Islet of Langerhans (tissue), 1 donor: ENCODE data around the gene RDX.
"Not testable (repeated sequence)": the region's sequence is repeated elsewhere in the genome, so short reads cannot be mapped to it uniquely, and the experiment has no call there.

Source experiments
- FAIRE-seq: peaks from one replicate; lab custom pipeline; 2011; peaks lifted over from hg19 to GRCh38; lab: Jason Lieb, UNC

RDX gene

DNA sequence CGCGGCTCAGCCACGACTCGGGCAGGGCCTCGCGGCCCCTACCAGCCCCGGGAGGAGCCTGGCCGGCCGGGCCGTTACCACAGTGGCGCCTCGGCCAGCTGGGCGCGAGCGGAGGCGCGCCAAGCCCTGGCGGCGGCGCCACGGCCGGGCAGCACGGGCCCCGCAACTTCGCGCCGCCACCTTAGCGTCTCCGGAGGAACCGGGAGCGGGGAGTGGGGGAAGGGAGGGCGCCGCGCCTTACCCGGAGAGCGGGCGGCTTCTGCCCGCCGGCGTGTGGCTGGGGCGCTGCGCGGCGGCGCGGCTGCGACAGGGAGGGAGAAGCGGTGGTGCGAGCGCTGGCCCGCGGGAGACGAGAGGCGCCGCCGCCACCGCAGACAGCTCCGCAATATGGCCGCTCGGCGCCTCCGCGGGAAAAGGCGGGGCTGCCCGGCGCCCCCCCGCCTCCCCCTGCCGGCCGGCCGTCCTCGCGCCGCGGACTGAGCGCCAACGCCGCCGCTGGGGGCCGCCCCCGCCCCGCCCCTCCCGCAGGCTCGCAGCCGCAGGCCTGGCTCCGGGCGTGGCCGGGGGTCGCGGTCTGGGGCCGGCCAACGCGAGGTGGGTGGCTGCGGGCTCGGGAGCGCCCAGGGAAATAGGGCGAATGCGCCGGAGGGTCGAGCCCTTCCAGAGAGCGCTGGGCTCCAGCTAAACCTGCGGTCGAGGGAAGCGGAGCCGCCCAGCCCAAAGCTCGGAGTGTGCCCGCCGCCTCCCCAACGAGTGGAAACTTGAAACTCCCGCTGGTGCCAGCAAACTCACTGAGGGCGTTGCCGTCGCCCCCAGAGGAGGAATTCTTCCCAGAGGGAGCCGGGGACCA is at the start of gene RDX:
TSS of gene RDX (minus strand) at position 389 of the 850 bp plus-strand sequence. CDS start 16,922 bp downstream, outside the sequence.
- no peak for FAIRE-seq

GRCh38 chr11:110345743-110346142 is 49.3 kb upstream of the RDX start:
- FAIRE-seq, result peak; percentile 58

- FAIRE-seq, result no peak
These were observed 44.0 kb upstream of the RDX start for GRCh38 chr11:110340436-110340835.

DNA sequence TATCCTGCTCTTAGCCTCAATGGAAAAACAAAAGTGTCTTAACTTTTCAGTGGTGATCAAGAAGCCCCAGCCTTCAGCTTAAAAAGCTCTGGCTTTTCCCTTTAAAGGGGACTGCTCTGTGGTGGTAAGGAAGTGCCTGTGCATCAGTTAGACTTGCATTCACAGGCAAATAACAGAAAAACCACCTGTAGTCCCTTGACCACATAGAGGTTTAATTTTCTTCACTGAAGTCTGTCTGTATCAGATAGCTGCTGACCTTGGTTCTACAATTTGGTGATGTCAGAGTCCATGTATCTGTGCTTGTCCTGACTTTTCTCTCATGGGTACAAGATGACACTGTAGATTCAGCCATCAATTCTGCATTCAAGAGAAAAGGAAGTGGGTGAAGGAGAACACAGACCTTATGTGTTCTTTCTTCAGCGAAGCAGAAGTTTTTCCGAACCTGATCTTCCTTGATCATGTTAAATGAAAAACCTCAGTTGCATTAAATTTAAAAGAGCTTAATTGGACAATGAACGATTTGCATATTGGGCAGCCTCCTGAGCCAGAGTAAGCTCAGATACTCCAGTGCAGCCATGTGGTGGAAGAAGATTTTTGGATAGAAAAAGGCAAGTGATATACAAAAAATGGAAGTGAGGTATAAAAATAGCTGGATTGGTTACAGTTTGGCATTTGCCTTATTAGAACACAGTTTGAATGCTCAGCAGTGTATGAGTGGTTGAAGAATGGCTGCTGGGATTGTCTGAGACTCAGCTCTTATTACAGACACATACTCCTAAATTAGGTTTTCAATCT is 43.2 kb upstream of the RDX start:
- FAIRE-seq, result no peak

GRCh38 chr11:110338684-110339083 is 42.3 kb upstream of the RDX start:
- no peak for FAIRE-seq

DNA sequence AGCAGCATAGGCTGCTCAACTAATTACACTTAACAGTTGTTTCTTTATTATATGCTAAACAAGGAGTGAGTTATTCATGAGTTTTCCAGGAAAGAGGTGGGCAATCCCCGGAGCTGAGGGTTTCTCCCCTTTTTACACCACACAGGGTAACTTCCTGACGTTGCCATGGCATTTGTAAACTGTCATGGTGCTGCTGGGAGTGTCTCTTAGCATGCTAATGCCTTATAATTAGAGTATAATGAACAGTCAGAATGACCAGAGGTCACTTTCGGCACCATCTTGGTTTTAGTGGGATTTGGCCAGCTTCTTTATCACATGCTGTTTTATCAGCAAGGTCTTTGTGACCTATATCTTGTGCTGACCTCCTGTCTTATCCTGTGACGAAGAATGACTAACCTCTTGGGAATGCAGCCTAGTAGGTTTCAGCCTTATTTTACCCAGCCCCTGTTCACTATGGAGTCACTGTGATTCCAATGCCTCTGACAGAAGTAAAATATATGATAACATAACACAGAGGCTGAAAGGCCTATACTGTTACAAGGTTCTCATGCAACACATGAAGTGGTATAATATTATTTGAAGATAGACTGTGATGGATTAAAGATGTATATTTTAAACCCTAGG is 41.3 kb upstream of the RDX start:
- no peak for FAIRE-seq

DNA sequence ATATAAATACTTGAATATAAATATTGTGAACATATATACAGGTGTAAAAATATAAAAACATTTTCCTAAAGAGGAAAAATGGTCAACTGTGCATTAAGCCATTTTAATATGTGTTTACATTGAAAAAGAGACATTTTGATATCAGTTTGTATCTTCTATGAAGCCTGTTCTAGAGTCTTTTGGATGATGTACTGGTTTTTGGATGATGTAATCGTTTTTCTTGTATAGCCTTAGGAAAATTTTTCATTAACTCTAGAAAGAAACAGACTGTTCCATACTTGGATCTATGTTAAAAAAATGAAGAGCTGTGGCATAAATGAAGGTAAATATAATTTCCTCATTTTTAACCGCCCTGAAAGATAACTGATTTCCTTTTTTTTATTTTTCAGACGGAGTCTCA is 39.6 kb upstream of the RDX start:
- no peak for FAIRE-seq

DNA sequence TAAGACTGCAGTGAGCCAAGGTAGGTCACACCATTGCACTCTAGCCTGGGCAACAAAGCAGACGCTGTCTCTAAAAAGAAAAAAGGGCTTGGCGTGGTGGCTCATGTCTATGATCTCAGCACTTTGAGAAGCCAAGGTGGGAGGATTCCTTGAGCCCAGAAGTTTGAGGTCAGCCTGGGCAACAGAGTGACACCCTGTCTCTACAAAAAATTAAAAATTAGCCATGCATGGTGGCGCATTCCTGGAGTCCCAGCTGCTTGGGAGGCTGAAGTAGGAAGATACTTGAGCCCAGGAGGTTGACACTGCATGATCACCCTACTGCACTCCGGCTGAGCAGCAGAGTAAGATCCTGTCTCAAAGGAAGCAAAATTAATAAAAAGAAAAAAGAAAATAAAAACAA is 38.9 kb upstream of the RDX start:
- FAIRE-seq, result no peak

DNA sequence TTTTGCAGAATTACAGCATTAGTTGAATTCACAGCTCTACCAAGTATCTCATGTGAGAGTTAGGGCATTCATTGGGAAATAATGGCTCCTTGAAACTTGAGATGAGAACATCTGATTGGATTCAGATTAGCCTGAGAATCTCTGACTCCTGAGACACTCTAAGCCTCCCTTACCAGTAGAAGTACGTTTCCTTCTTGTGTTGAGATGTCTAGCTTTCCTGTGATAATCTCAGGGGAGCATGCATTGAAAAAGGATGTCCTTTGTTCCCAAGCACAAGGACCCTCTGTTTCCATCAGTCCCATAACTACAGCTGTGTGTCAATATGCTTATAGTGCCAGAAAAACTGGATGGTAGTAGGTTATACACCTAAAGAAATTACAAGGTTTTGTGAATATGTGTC is 35.2 kb upstream of the RDX start:
- no peak for FAIRE-seq

GRCh38 chr11:110329445-110329844 is 33.0 kb upstream of the RDX start:
- no peak for FAIRE-seq

DNA sequence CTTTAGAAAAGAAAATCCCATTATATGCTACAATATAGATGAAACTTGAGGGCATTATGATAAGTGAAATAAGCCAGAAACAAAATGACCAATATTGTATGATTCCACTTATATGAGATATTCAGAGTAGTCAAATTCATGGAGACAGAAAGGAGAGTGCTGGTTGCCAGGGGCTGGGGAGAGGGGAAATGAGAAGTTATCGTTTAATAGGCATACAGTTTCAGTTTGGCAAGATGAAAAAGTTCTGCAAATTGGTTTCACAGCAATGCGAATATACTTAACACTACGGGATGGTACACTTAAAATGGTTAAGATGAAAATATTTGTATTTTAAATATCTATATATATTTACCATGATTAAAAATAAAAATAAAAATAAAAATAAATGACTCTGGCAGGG is 31.1 kb upstream of the RDX start:
- FAIRE-seq, result no peak

DNA sequence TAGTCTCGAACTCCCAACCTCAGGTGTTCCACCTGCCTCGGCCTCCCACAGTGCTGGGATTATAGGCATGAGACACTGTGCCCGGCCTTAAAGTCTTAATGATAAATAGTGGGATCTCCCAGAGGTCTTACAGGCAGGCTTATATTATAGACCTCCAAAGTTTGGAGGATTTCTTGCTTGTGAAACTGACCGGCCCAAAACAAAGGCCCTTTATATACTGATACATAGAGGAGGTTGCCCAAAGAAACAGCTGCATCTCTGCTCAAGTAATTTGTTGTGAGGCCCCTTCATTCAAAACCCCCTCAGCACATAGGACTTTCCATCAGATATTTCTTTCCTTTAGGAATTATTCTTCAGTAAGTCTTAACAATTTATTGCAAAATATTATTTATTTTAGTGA is 27.4 kb upstream of the RDX start:
- FAIRE-seq, result no peak

DNA sequence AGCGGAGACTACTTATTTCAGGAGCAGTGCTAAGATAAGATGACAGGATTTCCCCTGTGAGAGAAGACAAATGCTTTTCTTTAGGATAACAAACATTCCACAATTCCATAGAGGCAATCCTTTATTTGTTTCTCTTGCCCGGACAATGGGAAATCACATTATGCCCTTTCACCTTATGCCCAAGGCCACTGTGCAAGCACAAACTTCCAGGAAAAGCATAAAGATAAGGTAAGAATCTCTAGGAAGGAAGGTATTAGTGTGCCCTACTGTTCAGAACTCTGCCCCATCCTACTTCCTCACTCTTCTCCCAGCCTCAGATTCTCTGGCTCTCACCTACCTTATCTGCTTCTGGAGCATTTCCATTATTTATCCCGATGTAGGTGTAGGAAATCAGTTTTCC is 23.1 kb upstream of the RDX start:
- FAIRE-seq, result no peak

DNA sequence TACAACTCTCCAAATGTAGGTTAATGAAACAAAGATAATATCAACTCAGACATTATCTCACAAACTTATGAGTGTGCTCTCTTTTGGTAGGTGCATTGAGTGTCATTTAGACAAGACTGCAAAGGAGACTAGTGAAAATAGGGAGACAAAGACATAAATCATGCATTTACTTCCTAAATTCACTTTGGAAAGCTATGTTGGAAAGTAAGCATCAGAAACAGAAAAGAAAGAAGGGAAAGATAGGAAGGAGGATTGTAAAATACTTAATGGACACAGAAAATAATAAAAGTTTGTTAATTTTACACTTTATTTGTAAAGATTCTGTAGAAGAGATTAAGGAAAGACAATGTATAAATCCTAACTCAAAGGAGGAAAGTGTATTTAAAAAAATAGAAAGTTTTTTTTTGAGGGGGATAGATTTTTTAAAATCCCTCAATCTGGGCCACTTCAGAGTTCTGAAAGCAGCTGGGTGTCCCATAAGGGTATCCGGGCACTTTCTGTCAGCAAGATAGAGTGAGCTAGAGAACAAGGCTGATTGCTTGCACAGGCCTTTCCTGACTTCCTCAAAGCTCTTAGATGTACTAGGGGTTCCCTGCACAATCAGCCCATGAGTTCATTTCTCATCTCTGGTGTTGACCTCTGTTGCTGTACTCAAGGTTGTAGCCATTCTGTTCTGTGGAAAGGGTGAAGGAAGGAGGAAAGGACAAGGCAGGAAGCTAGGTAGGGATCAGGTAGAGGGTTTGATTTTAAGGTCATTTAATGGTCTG is 22.4 kb upstream of the RDX start:
- no peak for FAIRE-seq

GRCh38 chr11:110317516-110317932 is 21.1 kb upstream of the RDX start:
- FAIRE-seq, result no peak

DNA sequence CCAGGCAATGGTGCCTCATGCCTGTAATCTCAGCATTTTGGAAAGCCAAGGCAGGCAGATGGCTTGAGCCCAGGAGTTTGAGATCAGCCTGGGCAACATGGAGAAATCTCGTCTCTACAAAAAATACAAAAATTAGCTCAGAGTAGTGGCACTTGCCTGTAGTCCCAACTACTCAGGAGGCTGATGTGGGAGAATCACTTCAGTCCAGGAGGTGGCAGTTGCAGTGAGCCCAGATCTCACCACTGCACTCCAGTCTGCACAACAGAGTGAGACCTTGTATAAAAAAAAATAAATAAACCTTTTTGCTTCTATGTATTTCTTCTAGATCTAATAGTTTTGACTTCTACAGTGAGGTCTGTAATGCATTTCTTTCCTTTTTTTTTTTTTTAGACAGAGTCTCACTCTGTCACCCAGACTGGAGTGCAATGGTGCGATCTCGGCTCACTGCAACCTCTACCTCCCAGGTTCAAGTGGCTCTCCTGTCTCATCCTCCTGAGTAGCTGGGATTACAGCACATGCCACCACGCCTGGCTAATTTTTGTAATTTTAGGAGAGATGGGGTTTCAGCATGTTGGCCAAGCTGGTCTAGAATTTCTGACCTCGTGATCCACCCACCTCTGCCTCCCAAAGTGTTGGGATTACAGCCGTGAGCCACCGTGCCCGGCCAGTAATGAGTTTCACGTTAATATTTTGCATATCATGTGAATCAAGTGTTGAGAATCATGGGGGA is 18.1 kb upstream of the RDX start:
- no peak for FAIRE-seq

DNA sequence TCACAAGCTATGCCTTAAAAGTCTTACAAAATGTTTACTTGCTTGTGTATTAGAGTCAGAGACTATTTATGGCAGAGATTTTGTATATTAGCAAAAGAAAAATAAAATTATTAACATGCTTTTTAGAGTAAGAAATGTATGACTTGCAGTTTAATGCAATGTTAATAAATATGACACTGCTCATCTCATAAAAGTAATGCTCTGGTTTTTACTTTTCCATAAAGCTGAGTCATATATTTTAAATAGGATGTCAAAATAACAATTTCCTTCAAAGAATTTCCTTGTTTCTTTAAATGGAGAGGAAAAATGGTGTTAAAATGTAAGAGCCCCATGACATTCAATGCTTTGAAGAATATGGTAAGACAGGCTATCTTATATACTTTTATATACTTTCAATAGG is 16.3 kb upstream of the RDX start:
- no peak for FAIRE-seq

GRCh38 chr11:110311783-110312579 is 15.6 kb upstream of the RDX start:
- no peak for FAIRE-seq

- no peak for FAIRE-seq
These were observed 11.7 kb upstream of the RDX start for GRCh38 chr11:110308071-110308470.

GRCh38 chr11:110306019-110306388 is 9.6 kb upstream of the RDX start:
- not testable (repeated sequence) for FAIRE-seq
